HL-60 (cell line): ENCODE results near the gene ITGAD.

Source experiments
- DNase-seq, 2 experiments: peaks; one replicate each; pipeline ENCODE4 v3.0.0-alpha.2; 2010 to 2020; ENCODE audit warnings: low read depth in 1 of 2, low spot score in 1 of 2
- H3K27ac ChIP-seq: fragments of 250-450 bp; sonication (Bioruptor Pico); replicated peaks from 2 replicates; pipeline ENCODE4 v1.5.1; 2020; ENCODE audit warnings: mild to moderate bottlenecking, moderate library complexity
- H3K27me3 ChIP-seq: fragments of 250-450 bp; sonication (Bioruptor Pico); 2 replicates; pipeline ENCODE4 v1.5.1; 2021; ENCODE audit warnings: mild to moderate bottlenecking, moderate library complexity; ENCODE audit not compliant: insufficient read depth, poor library complexity, severe bottlenecking
- H3K4me3 ChIP-seq: replicated peaks from 2 replicates; pipeline ENCODE4 v1.5.1; 2011; ENCODE audit warnings: mild to moderate bottlenecking, control low read depth, low read length; ENCODE audit not compliant: insufficient read depth
- CTCF ChIP-seq: IDR thresholded peaks from one replicate; pipeline ENCODE4 v1.5.1; 2011; ENCODE audit warnings: low read length, control low read depth, inconsistent platforms; ENCODE audit not compliant: insufficient read depth
- GABPA ChIP-seq: IDR thresholded peaks from 2 replicates; pipeline ENCODE4 v1.6.1; 2012; ENCODE audit warnings: low read depth
- POLR2AphosphoS5 ChIP-seq: IDR thresholded peaks from 2 replicates; pipeline ENCODE4 v1.6.1; 2012; ENCODE audit warnings: low read depth
- REST ChIP-seq: IDR thresholded peaks from 2 replicates; pipeline ENCODE4 v1.6.1; 2012; ENCODE audit warnings: low read depth; ENCODE audit not compliant: insufficient replicate concordance
- SPI1 ChIP-seq: IDR thresholded peaks from 2 replicates; pipeline ENCODE4 v1.6.1; 2012; ENCODE audit warnings: low read depth, mild to moderate bottlenecking, borderline replicate concordance

ITGAD gene

GRCh38 chr16:31362476-31363405, 30.4 kb upstream of the ITGAD start:
- TF ChIP-seq POLR2AphosphoS5 (no peak), SPI1 (no peak), GABPA (no peak), REST (no peak), CTCF (no peak)
- Histone ChIP-seq H3K4me3 (no peak overlapping the region), H3K27ac (no peak overlapping the region), H3K27me3 (no peaks in the 10 kb centered on the region)
- DNase-seq = no peak

GRCh38 chr16:31363721-31364120, 29.4 kb upstream of the ITGAD start:
- Histone ChIP-seq H3K27me3 (no peaks in the 10 kb centered on the region), H3K4me3 (no peak overlapping the region), H3K27ac (no peak overlapping the region)
- TF ChIP-seq SPI1 (no peak), CTCF (no peak), GABPA (no peak), REST (no peak), POLR2AphosphoS5 (no peak)
- no peak for DNase-seq

- DNase-seq = no peak
- TF ChIP-seq POLR2AphosphoS5 (no peak), GABPA (no peak), SPI1 (no peak), CTCF (no peak), REST (no peak)
- H3K4me3 ChIP-seq = no peak overlapping the region
- no peak overlapping the region for H3K27ac ChIP-seq
- H3K27me3 ChIP-seq = no peaks in the 10 kb centered on the region
These were observed 28.7 kb upstream of the ITGAD start for GRCh38 chr16:31364421-31364820.
